ENCODE measurements around the gene PACSIN2. TPM values are rescaled to one million over a fixed set of nuclear protein-coding genes. Genes with fewer than 3 reads are reported as not detected.

Gene PACSIN2
- total RNA-seq, 1 donor from 2014 or later: 56.6 TPM

GRCh38 chr22:42831712-42832111, 183.2 kb downstream of the PACSIN2 start:
- no peak for DNase-seq (ENCODE audit: low spot score in 2 of 2, unreplicated experiment in 2 of 2)
- Mint-ChIP-seq H3K27ac (no peak overlapping the region), H3K4me1 (no peaks in the 10 kb centered on the region), H3K36me3 (peaks cover 31% of the 10 kb centered on the region), H3K4me3 (no peak overlapping the region), H3K27me3 (ENCODE audit: low read depth) (no peaks in the 10 kb centered on the region), H3K9me3 (peaks cover 4% of the 10 kb centered on the region)
- TF ChIP-seq CTCF (IDR thresholded peaks at IDR 0.05; ENCODE audit: unreplicated experiment): no peak

GRCh38 chr22:42830161-42830560, 184.8 kb downstream of the PACSIN2 start:
- no peak for DNase-seq (ENCODE audit: low spot score in 2 of 2, unreplicated experiment in 2 of 2)
- Mint-ChIP-seq H3K4me3 (no peak overlapping the region), H3K36me3 (peaks cover 22% of the 10 kb centered on the region), H3K27me3 (ENCODE audit: low read depth) (no peaks in the 10 kb centered on the region), H3K9me3 (peaks cover 1% of the 10 kb centered on the region), H3K4me1 (no peaks in the 10 kb centered on the region), H3K27ac (no peak overlapping the region)
- TF ChIP-seq CTCF (IDR thresholded peaks at IDR 0.05; ENCODE audit: unreplicated experiment): no peak

GRCh38 chr22:42829302-42829701, 185.6 kb downstream of the PACSIN2 start:
- Mint-ChIP-seq H3K4me3 (no peak overlapping the region), H3K36me3 (peaks cover 18% of the 10 kb centered on the region), H3K9me3 (no peaks in the 10 kb centered on the region), H3K27ac (no peak overlapping the region), H3K4me1 (no peaks in the 10 kb centered on the region), H3K27me3 (ENCODE audit: low read depth) (no peaks in the 10 kb centered on the region)
- TF ChIP-seq CTCF (IDR thresholded peaks at IDR 0.05; ENCODE audit: unreplicated experiment): no peak
- DNase-seq (ENCODE audit: low spot score in 2 of 2, unreplicated experiment in 2 of 2): no peak

GRCh38 chr22:42825796-42826195, 189.2 kb downstream of the PACSIN2 start:
- Mint-ChIP-seq H3K4me3 (no peak overlapping the region), H3K27ac (no peak overlapping the region), H3K9me3 (peaks cover 15% of the 10 kb centered on the region), H3K36me3 (peaks cover 30% of the 10 kb centered on the region), H3K27me3 (ENCODE audit: low read depth) (no peaks in the 10 kb centered on the region), H3K4me1 (no peaks in the 10 kb centered on the region)
- no peak for DNase-seq (ENCODE audit: low spot score in 2 of 2, unreplicated experiment in 2 of 2)
- no peak for TF ChIP-seq CTCF (IDR thresholded peaks at IDR 0.05; ENCODE audit: unreplicated experiment)

- Mint-ChIP-seq H3K4me1 (peaks cover 13% of the 10 kb centered on the region), H3K27me3 (ENCODE audit: low read depth) (no peaks in the 10 kb centered on the region), H3K4me3 (no peak overlapping the region)
Observed at GRCh38 chr22:42821386-42821785, 193.6 kb downstream of the PACSIN2 start.

More at GRCh38 chr22:42821386-42821785, 193.6 kb downstream of the PACSIN2 start:
- H3K27ac Mint-ChIP-seq: no peak overlapping the region
- DNase-seq (ENCODE audit: low spot score in 2 of 2, unreplicated experiment in 2 of 2): no peak
- H3K36me3 Mint-ChIP-seq: peaks cover 26% of the 10 kb centered on the region
- peaks cover 15% of the 10 kb centered on the region for H3K9me3 Mint-ChIP-seq
- TF ChIP-seq CTCF (IDR thresholded peaks at IDR 0.05; ENCODE audit: unreplicated experiment): no peak

Data from mesothelial cell of epicardium (in vitro differentiated cells).